TTC549 (cell line): Measurements from ENCODE around the gene KDM2A.

Experiments used
- FAIRE-seq: peaks from 2 replicates; lab custom pipeline; 2012; peaks lifted over from hg19 to GRCh38; lab: Jason Lieb, UNC

The KDM2A gene

GRCh38 chr11:67273260-67273990 is 154.4 kb downstream of the KDM2A start:
- FAIRE-seq: no peak

DNA sequence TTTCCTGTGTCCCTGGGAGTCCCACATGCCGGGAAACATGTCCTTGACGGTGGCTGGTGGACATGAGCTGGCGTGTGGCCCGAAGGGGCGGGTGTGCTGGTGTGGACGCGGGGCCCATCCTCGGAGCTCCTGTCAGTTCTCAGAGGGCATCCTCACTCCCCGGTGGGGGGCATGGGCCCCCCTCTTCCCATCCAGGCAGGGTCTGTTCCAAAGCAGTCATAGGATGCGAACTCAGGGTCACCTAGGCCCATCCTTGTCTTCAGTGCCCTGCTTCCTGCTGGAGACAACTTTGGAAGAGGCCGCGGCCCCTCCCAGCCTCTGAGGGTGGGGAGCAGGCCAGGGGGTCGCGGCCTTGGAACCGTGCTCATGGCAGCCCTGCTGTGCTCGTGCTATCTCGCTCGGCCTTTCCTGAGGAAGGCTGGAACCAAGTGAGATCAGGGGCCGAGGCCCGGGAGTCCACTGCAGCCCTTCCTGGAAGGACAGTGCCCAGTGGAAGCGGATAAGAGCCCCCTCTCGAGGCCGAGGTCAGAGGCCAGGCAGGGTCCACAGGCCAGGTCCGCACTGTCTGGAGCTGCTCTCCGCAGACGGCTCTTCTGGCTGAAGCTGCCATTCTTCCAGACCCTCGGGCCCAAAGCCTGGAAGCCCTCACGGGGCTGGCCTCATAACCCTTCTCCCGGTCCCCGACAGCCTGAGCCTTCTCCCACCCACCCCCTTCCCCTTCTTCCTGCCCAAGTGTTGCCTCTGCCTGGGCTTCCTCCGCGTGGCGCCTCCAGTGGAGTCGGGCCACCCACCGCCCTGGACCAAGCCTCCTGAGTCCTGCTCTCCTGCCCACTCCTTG is 155.9 kb downstream of the KDM2A start:
- no peak for FAIRE-seq

- FAIRE-seq: no peak
Measured at GRCh38 chr11:67275606-67276409, 156.7 kb downstream of the KDM2A start.

GRCh38 chr11:67276781-67277230 is 157.7 kb downstream of the KDM2A start:
- no peak for FAIRE-seq

GRCh38 chr11:67277231-67277961 is 158.3 kb downstream of the KDM2A start:
- FAIRE-seq: no peak

DNA sequence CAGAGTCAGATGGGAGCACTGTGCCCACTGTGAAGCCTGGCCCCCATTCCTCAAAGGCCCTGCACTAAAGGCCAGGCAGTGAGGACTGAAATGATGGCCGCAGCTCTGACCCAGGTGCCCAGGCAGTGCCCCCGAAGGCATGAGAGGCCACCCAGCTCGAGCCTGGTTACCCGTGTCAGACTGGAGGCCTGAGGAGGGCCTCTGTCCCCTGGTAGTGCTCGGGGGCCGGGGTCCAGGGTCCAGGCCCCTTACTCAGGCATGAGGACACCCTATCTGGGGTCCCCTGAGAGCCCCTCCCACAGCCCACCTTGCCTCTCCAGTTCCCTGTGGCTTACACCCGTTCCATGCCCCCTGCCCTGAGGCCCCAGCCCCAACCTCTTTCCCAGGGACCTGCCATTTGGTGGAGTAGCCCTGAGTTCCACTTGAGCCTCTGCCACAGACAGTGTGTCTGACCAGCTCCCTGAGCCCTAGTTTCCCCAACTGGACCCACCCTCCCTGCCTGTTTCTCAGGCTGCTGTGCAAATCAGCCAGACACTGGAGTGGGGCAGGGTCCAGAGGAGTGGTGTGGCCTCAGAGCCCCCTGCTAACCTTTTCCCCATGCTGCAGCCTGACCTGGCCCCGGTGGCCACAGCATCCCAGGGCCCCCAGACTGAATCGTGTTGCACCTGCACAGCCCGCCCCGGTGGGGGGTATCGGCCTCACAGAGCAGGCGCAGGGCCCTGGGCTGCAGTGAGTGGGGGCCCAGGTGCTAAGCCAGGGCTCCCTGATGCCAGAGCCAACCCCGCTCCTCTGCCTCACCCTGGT is 159.3 kb downstream of the KDM2A start:
- no peak for FAIRE-seq

GRCh38 chr11:67278939-67279588 is 160.0 kb downstream of the KDM2A start:
- no peak for FAIRE-seq

- no peak for FAIRE-seq
Measured at GRCh38 chr11:67279589-67280340, 160.7 kb downstream of the KDM2A start.

DNA sequence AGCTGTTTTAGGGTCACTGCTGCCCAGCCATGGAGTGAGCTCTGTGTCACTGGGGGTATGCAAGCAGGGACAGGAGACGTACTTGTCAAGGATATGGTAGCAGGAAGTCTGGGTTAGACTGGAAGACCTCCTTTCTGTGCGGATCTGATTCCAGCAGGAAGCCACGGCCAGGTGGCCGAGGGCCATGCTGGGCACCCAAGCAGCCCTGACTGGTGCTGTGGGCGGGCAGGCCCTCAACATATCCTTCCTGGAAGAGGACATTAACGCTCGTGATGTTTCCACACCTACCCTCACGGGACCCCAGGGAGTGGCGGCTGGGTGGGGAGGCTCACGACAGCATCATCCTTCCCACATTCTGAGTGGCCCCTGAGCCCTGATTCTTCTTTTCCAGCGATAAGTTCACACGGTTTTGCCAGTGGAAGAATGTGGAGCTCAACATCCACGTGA is 161.3 kb downstream of the KDM2A start:
- FAIRE-seq: no peak

DNA sequence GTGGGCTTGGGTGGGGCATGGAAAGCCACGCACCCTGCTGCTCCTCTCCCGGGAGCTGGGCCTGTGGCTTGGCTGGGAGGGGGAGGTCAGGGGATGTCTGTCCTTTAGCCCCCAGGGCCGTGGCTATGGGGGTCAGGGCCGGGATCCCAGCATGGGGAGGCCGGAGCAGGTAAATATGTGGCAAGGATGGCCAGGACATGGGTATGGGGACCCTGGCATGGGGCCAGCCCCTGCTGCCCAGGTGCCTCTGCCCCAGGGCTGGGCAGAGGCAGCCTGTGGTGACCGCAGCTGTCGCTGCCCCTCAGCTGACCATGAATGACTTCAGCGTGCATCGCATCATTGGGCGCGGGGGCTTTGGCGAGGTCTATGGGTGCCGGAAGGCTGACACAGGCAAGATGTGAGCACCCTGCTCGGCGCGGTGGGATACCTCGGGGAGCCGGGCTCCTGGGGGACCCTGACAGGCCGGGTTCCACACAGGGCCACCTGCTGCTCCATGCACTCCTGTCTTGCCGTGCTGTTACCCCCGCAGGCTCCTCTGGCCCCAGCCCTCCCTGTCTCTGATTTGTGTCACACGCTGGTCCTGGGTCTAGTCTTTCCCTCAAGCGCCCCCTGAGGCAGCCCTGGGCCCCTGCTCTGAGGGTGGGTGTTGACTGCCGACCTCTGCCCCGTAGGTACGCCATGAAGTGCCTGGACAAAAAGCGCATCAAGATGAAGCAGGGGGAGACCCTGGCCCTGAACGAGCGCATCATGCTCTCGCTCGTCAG is 161.9 kb downstream of the KDM2A start:
- no peak for FAIRE-seq

DNA sequence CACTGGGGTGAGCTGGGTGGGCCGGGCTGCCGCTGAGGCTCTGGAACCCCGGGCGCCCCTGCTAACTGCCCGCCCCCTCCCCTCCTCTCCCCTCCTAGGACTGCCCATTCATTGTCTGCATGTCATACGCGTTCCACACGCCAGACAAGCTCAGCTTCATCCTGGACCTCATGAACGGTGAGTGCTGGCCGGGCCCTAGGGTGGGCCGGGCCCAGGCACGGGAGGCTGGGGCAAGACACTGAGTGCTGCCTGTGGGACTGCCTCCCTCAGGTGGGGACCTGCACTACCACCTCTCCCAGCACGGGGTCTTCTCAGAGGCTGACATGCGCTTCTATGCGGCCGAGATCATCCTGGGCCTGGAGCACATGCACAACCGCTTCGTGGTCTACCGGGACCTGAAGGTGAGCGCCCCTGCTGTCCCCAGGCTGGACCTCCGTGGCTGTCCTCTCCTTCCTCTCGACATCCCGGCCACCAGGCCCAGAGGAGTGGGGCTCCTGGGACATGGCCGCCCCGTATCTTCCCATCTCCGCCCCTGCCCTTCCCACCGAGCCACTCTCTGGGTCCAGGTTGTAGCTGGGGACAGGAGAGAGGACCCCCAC is 162.6 kb downstream of the KDM2A start:
- FAIRE-seq: no peak

- no peak for FAIRE-seq
Measured at GRCh38 chr11:67282155-67282875, 163.3 kb downstream of the KDM2A start.

- no peak for FAIRE-seq
Measured at GRCh38 chr11:67282876-67283371, 163.9 kb downstream of the KDM2A start.

DNA sequence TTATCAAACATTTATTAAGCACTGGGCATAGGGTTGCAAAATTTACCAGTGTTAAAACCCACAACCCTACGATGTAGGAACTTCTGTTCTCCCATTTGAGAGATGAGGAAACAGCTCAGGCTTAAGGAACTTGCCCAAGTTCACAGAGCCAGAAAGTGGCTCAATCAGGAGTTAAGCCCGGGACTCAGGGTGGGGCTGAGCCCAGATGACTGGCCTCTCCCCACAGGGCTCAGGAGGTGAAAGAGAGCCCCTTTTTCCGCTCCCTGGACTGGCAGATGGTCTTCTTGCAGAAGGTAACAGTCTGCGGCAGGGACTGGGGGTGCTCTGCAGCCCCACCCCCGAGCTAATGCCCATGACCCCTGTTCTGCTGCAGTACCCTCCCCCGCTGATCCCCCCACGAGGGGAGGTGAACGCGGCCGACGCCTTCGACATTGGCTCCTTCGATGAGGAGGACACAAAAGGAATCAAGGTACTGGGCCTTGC is 164.5 kb downstream of the KDM2A start:
- no peak for FAIRE-seq

GRCh38 chr11:67284811-67285540 is 165.9 kb downstream of the KDM2A start:
- no peak for FAIRE-seq

DNA sequence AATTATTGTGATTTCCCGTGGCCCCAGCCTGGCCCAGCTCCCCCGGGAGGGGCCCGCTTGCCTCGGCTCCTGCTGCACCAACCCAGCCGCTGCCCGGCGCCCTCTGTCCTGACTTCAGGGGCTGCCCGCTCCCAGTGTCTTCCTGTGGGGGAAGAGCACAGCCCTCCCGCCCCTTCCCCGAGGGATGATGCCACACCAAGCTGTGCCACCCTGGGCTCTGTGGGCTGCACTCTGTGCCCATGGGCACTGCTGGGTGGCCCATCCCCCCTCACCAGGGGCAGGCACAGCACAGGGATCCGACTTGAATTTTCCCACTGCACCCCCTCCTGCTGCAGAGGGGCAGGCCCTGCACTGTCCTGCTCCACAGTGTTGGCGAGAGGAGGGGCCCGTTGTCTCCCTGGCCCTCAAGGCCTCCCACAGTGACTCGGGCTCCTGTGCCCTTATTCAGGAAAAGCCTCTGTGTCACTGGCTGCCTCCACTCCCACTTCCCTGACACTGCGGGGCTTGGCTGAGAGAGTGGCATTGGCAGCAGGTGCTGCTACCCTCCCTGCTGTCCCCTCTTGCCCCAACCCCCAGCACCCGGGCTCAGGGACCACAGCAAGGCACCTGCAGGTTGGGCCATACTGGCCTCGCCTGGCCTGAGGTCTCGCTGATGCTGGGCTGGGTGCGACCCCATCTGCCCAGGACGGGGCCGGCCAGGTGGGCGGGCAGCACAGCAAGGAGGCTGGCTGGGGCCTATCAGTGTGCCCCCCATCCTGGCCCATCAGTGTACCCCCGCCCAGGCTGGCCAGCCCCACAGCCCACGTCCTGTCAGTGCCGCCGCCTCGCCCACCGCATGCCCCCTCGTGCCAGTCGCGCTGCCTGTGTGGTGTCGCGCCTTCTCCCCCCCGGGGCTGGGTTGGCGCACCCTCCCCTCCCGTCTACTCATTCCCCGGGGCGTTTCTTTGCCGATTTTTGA is 166.8 kb downstream of the KDM2A start:
- no peak for FAIRE-seq
